Measurements from ENCODE around the gene NFS1.

GRCh38 chr20:35681960-35682359 is 17.2 kb downstream of the NFS1 start:
- TF ChIP-seq CTCF (IDR thresholded peaks at IDR 0.05) (no peak), REST (IDR thresholded peaks at IDR 0.05) (no peak), CHD2 (IDR thresholded peaks at IDR 0.05; ENCODE audit: low read length, partially characterized antibody) (no peak), CBX8 (IDR thresholded peaks at IDR 0.05) (no peak), RFX5 (IDR thresholded peaks at IDR 0.05) (no peak), POLR2A (IDR thresholded peaks at IDR 0.05; ENCODE audit: low read length) (no peak)
- TF ChIP-seq, protein P1, sequence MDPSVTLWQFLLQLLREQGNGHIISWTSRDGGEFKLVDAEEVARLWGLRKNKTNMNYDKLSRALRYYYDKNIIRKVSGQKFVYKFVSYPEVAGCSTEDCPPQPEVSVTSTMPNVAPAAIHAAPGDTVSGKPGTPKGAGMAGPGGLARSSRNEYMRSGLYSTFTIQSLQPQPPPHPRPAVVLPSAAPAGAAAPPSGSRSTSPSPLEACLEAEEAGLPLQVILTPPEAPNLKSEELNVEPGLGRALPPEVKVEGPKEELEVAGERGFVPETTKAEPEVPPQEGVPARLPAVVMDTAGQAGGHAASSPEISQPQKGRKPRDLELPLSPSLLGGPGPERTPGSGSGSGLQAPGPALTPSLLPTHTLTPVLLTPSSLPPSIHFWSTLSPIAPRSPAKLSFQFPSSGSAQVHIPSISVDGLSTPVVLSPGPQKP (IDR thresholded peaks at IDR 0.05; ENCODE audit: low read depth, low read length): no peak
